Measurements from ENCODE around the gene UMOD.

- TF ChIP-seq EZH2phosphoT487 (IDR thresholded peaks at IDR 0.05; ENCODE audit: low read depth, severe bottlenecking, unreplicated experiment) (no peak), CTCF (IDR thresholded peaks at IDR 0.05; ENCODE audit: poor library complexity) (no peak), EZH2 (IDR thresholded peaks at IDR 0.05; ENCODE audit: borderline replicate concordance) (no peak)
Observed at GRCh38 chr16:20291208-20292206, 61.0 kb downstream of the UMOD start.

Measured in hepatocyte (in vitro differentiated cells).